Measurements from ENCODE around the gene CHPF.
A peak's percentile ranks its signal among the peaks of the same experiment; 100 is the strongest.

The CHPF gene

GRCh38 chr2:219526320-219527075, 17.1 kb downstream of the CHPF start:
- Histone ChIP-seq H3K4me1 (ENCODE audit: control insufficient read depth, insufficient read depth, low read length, unreplicated experiment) (peaks cover 8% of the 10 kb centered on the region), H3K79me2 (ENCODE audit: control insufficient read depth, insufficient read depth, low read length, unreplicated experiment) (no peaks in the 10 kb centered on the region), H3K27ac (ENCODE audit: low read depth, low read length) (no peak overlapping the region), H3K27me3 (ENCODE audit: insufficient read depth, low read length) (peaks cover 27% of the 10 kb centered on the region), H3K36me3 (ENCODE audit: insufficient read depth, low read length) (no peaks in the 10 kb centered on the region), H2AFZ (ENCODE audit: low read length, unreplicated experiment) (no peak overlapping the region), H3K4me3 (ENCODE audit: low read depth, low read length) (no peak overlapping the region)

GRCh38 chr2:219525533-219526232, 17.9 kb downstream of the CHPF start:
- Histone ChIP-seq H3K27ac (ENCODE audit: low read depth, low read length) (no peak overlapping the region), H3K4me3 (ENCODE audit: low read depth, low read length) (no peak overlapping the region), H3K79me2 (ENCODE audit: control insufficient read depth, insufficient read depth, low read length, unreplicated experiment) (no peaks in the 10 kb centered on the region), H3K27me3 (ENCODE audit: insufficient read depth, low read length) (peaks cover 27% of the 10 kb centered on the region), H3K36me3 (ENCODE audit: insufficient read depth, low read length) (no peaks in the 10 kb centered on the region), H2AFZ (ENCODE audit: low read length, unreplicated experiment) (no peak overlapping the region), H3K4me1 (ENCODE audit: control insufficient read depth, insufficient read depth, low read length, unreplicated experiment) (peaks cover 15% of the 10 kb centered on the region)

GRCh38 chr2:219524817-219525216, 18.8 kb downstream of the CHPF start:
- Histone ChIP-seq H3K79me2 (ENCODE audit: control insufficient read depth, insufficient read depth, low read length, unreplicated experiment) (no peaks in the 10 kb centered on the region), H3K27me3 (ENCODE audit: insufficient read depth, low read length) (peaks cover 25% of the 10 kb centered on the region), H2AFZ (ENCODE audit: low read length, unreplicated experiment) (no peak overlapping the region), H3K36me3 (ENCODE audit: insufficient read depth, low read length) (no peaks in the 10 kb centered on the region), H3K27ac (ENCODE audit: low read depth, low read length) (no peak overlapping the region), H3K4me1 (ENCODE audit: control insufficient read depth, insufficient read depth, low read length, unreplicated experiment) (peaks cover 21% of the 10 kb centered on the region), H3K4me3 (ENCODE audit: low read depth, low read length) (no peak overlapping the region)

- Histone ChIP-seq H3K4me3 (ENCODE audit: low read depth, low read length) (peak overlapping the region; percentile 63), H3K79me2 (ENCODE audit: control insufficient read depth, insufficient read depth, low read length, unreplicated experiment) (no peaks in the 10 kb centered on the region), H3K27me3 (ENCODE audit: insufficient read depth, low read length) (peaks cover 11% of the 10 kb centered on the region; the same call in 1 of the 2 replicates), H3K4me1 (ENCODE audit: control insufficient read depth, insufficient read depth, low read length, unreplicated experiment) (peaks cover 21% of the 10 kb centered on the region), H2AFZ (ENCODE audit: low read length, unreplicated experiment) (peak overlapping the region; percentile 21), H3K27ac (ENCODE audit: low read depth, low read length) (no peak overlapping the region), H3K36me3 (ENCODE audit: insufficient read depth, low read length) (no peaks in the 10 kb centered on the region)
Observed at GRCh38 chr2:219523031-219523671, 20.5 kb downstream of the CHPF start.

- H3K27me3 ChIP-seq (ENCODE audit: insufficient read depth, low read length): peaks cover 8% of the 10 kb centered on the region; the same call in 1 of the 2 replicates
- H2AFZ ChIP-seq (ENCODE audit: low read length, unreplicated experiment): peak overlapping the region; percentile 21
- H3K36me3 ChIP-seq (ENCODE audit: insufficient read depth, low read length): no peaks in the 10 kb centered on the region
- H3K27ac ChIP-seq (ENCODE audit: low read depth, low read length): peak overlapping the region; percentile 15; the same call in 1 of the 2 replicates
- peak overlapping the region; percentile 63 for H3K4me3 ChIP-seq (ENCODE audit: low read depth, low read length)
- no peaks in the 10 kb centered on the region for H3K79me2 ChIP-seq (ENCODE audit: control insufficient read depth, insufficient read depth, low read length, unreplicated experiment)
- peaks cover 21% of the 10 kb centered on the region for H3K4me1 ChIP-seq (ENCODE audit: control insufficient read depth, insufficient read depth, low read length, unreplicated experiment)
Observed at GRCh38 chr2:219522111-219523030, 21.2 kb downstream of the CHPF start.

GRCh38 chr2:219521066-219521880, 22.3 kb downstream of the CHPF start:
- no peak overlapping the region for H3K4me3 ChIP-seq (ENCODE audit: low read depth, low read length)
- H3K79me2 ChIP-seq (ENCODE audit: control insufficient read depth, insufficient read depth, low read length, unreplicated experiment): no peaks in the 10 kb centered on the region
- H3K36me3 ChIP-seq (ENCODE audit: insufficient read depth, low read length): no peaks in the 10 kb centered on the region
- peaks cover 7% of the 10 kb centered on the region; the same call in 1 of the 2 replicates for H3K27me3 ChIP-seq (ENCODE audit: insufficient read depth, low read length)
- H3K27ac ChIP-seq (ENCODE audit: low read depth, low read length): no peak overlapping the region
- peaks cover 21% of the 10 kb centered on the region for H3K4me1 ChIP-seq (ENCODE audit: control insufficient read depth, insufficient read depth, low read length, unreplicated experiment)
- no peak overlapping the region for H2AFZ ChIP-seq (ENCODE audit: low read length, unreplicated experiment)

- H2AFZ ChIP-seq (ENCODE audit: low read length, unreplicated experiment): no peak overlapping the region
- H3K4me1 ChIP-seq (ENCODE audit: control insufficient read depth, insufficient read depth, low read length, unreplicated experiment): peaks cover 21% of the 10 kb centered on the region
- no peak overlapping the region for H3K4me3 ChIP-seq (ENCODE audit: low read depth, low read length)
- peaks cover 15% of the 10 kb centered on the region for H3K27me3 ChIP-seq (ENCODE audit: insufficient read depth, low read length)
- H3K79me2 ChIP-seq (ENCODE audit: control insufficient read depth, insufficient read depth, low read length, unreplicated experiment): no peaks in the 10 kb centered on the region
- no peaks in the 10 kb centered on the region for H3K36me3 ChIP-seq (ENCODE audit: insufficient read depth, low read length)
- no peak overlapping the region for H3K27ac ChIP-seq (ENCODE audit: low read depth, low read length)
Observed at GRCh38 chr2:219520079-219520478, 23.5 kb downstream of the CHPF start.

- Histone ChIP-seq H3K36me3 (ENCODE audit: insufficient read depth, low read length) (no peaks in the 10 kb centered on the region), H3K4me3 (ENCODE audit: low read depth, low read length) (no peak overlapping the region), H3K4me1 (ENCODE audit: control insufficient read depth, insufficient read depth, low read length, unreplicated experiment) (peaks cover 21% of the 10 kb centered on the region), H3K27me3 (ENCODE audit: insufficient read depth, low read length) (peaks cover 21% of the 10 kb centered on the region), H2AFZ (ENCODE audit: low read length, unreplicated experiment) (no peak overlapping the region), H3K27ac (ENCODE audit: low read depth, low read length) (no peak overlapping the region), H3K79me2 (ENCODE audit: control insufficient read depth, insufficient read depth, low read length, unreplicated experiment) (no peaks in the 10 kb centered on the region)
Observed at GRCh38 chr2:219519526-219519916, 24.1 kb downstream of the CHPF start.

GRCh38 chr2:219517954-219518778, 25.4 kb downstream of the CHPF start:
- H3K4me3 ChIP-seq (ENCODE audit: low read depth, low read length): no peak overlapping the region
- no peak overlapping the region for H2AFZ ChIP-seq (ENCODE audit: low read length, unreplicated experiment)
- H3K4me1 ChIP-seq (ENCODE audit: control insufficient read depth, insufficient read depth, low read length, unreplicated experiment): peaks cover 28% of the 10 kb centered on the region
- H3K27me3 ChIP-seq (ENCODE audit: insufficient read depth, low read length): peaks cover 35% of the 10 kb centered on the region
- no peaks in the 10 kb centered on the region for H3K36me3 ChIP-seq (ENCODE audit: insufficient read depth, low read length)
- no peak overlapping the region for H3K27ac ChIP-seq (ENCODE audit: low read depth, low read length)
- no peaks in the 10 kb centered on the region for H3K79me2 ChIP-seq (ENCODE audit: control insufficient read depth, insufficient read depth, low read length, unreplicated experiment)
